GM12878 (cell line): ENCODE data around the gene NUFIP1.

Source experiments
- EGR1 ChIP-seq, 2 experiments: IDR thresholded peaks; 1 replicate in 1 of 2; 2 replicates in 1 of 2; pipeline ENCODE4 v1.6.1; 2011 to 2012; ENCODE audit warnings: low read depth in 2 of 2, low read length in 2 of 2, borderline replicate concordance in 1 of 2, mild to moderate bottlenecking in 1 of 2, moderate library complexity in 1 of 2
- FOXM1 ChIP-seq: IDR thresholded peaks from 2 replicates; pipeline ENCODE4 v1.6.1; 2012; ENCODE audit warnings: low read depth, mild to moderate bottlenecking, inconsistent platforms, low read length, moderate library complexity
- GATAD2B ChIP-seq: fragments of 450-650 bp; conservative IDR thresholded peaks from 2 replicates; pipeline ENCODE4 v1.6.1; 2017; ENCODE audit warnings: low read depth, mild to moderate bottlenecking, moderate library complexity
- HDAC2 ChIP-seq: fragments of 200-600 bp; sonication (generic); IDR thresholded peaks from 2 replicates; pipeline ENCODE4 v1.6.1; 2017
- JUND ChIP-seq: IDR thresholded peaks from 2 replicates; pipeline ENCODE4 v1.6.1; 2012; ENCODE audit warnings: low read depth, mild to moderate bottlenecking, low read length, improper control_type of control experiment, moderate library complexity
- POLR2A ChIP-seq: IDR thresholded peaks from 2 replicates; pipeline ENCODE4 v1.6.1; 2011; ENCODE audit warnings: low read depth, mild to moderate bottlenecking, low read length
- POLR2AphosphoS5 ChIP-seq: IDR thresholded peaks from 2 replicates; pipeline ENCODE4 v1.6.1; 2011; ENCODE audit warnings: mild to moderate bottlenecking, low read length, inconsistent platforms
- SPI1 ChIP-seq: IDR thresholded peaks from 2 replicates; pipeline ENCODE4 v1.6.1; 2011; ENCODE audit warnings: low read depth, mild to moderate bottlenecking, low read length, moderate library complexity, borderline replicate concordance; ENCODE audit not compliant: insufficient read depth
- TCF3 ChIP-seq: IDR thresholded peaks from 2 replicates; pipeline ENCODE4 v1.6.1; 2012; ENCODE audit warnings: low read depth, mild to moderate bottlenecking, low read length, borderline replicate concordance; ENCODE audit not compliant: insufficient read depth
- ZNF24 ChIP-seq: fragments of 450-650 bp; IDR thresholded peaks from 2 replicates; pipeline ENCODE4 v1.6.1; 2017; ENCODE audit warnings: antibody characterized with exemption, mild to moderate bottlenecking
- TF ChIP-seq, protein P1 (sequence below), 3 experiments: IDR thresholded peaks in 2 of 3; conservative IDR thresholded peaks in 1 of 3; 2 replicates each; pipeline ENCODE4 v1.5.1; 2011; ENCODE audit warnings: low read depth in 3 of 3, low read length in 3 of 3, mild to moderate bottlenecking in 3 of 3, control low read depth in 2 of 3, moderate library complexity in 2 of 3, inconsistent platforms in 1 of 3, mixed read lengths in 1 of 3; ENCODE audit not compliant: control insufficient read depth in 2 of 3, insufficient read depth in 1 of 3; ENCODE audit errors: extremely low read depth in 1 of 3
- TF ChIP-seq, protein P2 (sequence below): fragments of 450-650 bp; conservative IDR thresholded peaks from 2 replicates; pipeline ENCODE4 v1.6.1; 2017; ENCODE audit warnings: mild to moderate bottlenecking, moderate library complexity

DNA sequence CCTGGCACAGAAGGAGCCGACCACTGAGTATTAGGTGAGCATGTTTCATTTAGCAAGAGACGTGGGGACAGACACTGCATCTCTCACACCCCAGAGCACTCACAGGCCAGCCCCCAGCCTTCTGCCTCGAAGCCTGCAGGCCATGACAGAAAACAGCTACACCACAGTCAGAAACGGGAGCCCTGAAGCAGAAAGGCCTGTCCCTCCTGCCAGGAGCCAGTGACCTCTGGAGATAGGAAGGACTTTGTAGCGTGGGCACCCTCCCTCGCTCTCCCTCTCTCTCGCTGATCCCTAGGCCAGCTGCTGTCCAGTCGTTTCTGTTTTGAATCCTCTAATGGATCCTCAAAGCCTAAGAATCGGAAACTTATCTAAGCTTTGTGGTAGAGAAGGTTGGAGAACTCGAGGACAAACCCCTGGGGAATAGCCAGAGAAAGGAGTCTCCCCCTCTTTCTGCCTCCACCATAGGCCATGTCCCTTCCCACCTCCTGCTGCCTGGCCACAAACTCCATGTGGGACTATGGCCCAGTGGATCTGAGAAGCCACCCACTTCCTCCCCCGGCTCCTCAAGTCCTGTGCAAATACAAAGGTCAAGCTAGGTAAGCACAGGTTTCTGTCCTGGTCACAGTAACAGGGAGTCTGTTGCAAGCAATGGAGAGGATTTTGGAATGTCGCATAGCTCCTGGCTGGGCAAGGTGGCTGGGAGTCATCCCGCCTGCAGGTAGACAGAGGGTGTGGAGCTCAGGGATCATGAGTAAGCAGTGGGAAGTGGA is 95.1 kb downstream of the NUFIP1 start:
- TF ChIP-seq, protein P1, sequence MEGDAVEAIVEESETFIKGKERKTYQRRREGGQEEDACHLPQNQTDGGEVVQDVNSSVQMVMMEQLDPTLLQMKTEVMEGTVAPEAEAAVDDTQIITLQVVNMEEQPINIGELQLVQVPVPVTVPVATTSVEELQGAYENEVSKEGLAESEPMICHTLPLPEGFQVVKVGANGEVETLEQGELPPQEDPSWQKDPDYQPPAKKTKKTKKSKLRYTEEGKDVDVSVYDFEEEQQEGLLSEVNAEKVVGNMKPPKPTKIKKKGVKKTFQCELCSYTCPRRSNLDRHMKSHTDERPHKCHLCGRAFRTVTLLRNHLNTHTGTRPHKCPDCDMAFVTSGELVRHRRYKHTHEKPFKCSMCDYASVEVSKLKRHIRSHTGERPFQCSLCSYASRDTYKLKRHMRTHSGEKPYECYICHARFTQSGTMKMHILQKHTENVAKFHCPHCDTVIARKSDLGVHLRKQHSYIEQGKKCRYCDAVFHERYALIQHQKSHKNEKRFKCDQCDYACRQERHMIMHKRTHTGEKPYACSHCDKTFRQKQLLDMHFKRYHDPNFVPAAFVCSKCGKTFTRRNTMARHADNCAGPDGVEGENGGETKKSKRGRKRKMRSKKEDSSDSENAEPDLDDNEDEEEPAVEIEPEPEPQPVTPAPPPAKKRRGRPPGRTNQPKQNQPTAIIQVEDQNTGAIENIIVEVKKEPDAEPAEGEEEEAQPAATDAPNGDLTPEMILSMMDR (IDR thresholded peaks at IDR 0.05 in 2 of 3, conservative IDR thresholded peaks at IDR 0.05 in 1 of 3; ENCODE audit: control insufficient read depth in 2 of 3, extremely low read depth in 1 of 3, insufficient read depth in 1 of 3, low read depth in 3 of 3, low read length in 3 of 3): no peak
- TF ChIP-seq FOXM1 (no peak), TCF3 (no peak), SPI1 (no peak), JUND (no peak), HDAC2 (no peak), ZNF24 (no peak), EGR1 (IDR thresholded peaks at IDR 0.05; ENCODE audit: borderline replicate concordance in 1 of 2, low read depth in 2 of 2, low read length in 2 of 2) (no peak), GATAD2B (no peak), POLR2AphosphoS5 (no peak), POLR2A (no peak)
- TF ChIP-seq, protein P2, sequence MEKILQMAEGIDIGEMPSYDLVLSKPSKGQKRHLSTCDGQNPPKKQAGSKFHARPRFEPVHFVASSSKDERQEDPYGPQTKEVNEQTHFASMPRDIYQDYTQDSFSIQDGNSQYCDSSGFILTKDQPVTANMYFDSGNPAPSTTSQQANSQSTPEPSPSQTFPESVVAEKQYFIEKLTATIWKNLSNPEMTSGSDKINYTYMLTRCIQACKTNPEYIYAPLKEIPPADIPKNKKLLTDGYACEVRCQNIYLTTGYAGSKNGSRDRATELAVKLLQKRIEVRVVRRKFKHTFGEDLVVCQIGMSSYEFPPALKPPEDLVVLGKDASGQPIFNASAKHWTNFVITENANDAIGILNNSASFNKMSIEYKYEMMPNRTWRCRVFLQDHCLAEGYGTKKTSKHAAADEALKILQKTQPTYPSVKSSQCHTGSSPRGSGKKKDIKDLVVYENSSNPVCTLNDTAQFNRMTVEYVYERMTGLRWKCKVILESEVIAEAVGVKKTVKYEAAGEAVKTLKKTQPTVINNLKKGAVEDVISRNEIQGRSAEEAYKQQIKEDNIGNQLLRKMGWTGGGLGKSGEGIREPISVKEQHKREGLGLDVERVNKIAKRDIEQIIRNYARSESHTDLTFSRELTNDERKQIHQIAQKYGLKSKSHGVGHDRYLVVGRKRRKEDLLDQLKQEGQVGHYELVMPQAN: no peak
